CD4-positive, alpha-beta T cell treated with Interleukin-2 at 100 ng/mL for 4 hours (primary cell): ENCODE results near the gene ABCC3.

Experiments
- DNase-seq: peaks from one replicate; pipeline ENCODE4 v3.0.0-alpha.2; 2020; ENCODE audit warnings: low spot score

The ABCC3 gene

DNA sequence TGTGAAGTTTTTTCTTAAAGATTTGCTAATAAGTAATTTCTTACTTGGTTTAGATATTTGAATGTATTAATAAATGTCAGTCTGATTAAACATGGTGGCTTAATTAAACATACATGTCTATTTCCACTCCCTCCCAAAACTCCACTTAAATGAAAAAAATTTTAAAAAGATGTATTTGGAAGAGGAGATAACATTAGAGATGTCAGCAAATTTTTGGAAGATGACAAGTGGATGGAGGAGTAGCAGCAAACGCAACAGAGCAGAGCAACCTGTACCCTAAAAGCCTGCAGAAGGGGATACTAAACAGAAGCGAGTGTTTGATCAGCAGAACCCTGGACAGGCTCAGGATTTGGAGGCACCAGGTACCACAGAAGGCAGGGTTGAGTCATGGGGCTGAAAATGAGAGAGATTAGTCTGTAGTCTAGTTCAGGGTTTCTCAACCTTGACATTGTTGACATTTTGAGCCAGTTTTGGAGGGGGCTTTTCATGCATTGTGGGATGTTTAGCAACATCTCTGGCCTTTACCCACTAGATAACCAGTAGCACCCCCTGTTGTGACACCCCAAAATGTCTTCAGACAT lies 102.5 kb downstream of the ABCC3 start:
- DNase-seq = no peak

DNA sequence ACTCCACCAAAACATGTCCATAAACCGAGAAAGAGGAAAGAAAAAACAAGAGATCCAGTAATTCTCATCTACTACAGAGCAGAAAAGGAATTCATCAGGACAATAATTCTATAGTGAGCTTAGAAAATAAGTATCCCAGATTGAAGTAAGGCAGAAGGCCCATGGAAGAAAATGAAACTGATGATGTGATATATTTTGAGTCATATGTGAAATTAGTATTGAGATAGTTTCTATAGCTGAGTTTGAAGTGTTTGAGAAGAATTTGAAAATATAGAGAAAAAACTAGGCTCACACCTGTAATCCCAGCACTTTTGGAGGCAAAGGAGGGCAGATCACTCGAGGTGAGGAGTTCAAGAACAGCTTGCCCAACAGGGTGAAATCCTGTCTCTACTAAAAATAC lies 104.4 kb downstream of the ABCC3 start:
- DNase-seq = no peak
